ENCODE data around the gene CUL7. TPM values are rescaled to one million over a fixed set of nuclear protein-coding genes. Genes with fewer than 3 reads are reported as not detected.

Gene CUL7
- total RNA-seq, 4 donors from 2014 or later: 20.7 to 39.6 (median 28.6) TPM

DNA sequence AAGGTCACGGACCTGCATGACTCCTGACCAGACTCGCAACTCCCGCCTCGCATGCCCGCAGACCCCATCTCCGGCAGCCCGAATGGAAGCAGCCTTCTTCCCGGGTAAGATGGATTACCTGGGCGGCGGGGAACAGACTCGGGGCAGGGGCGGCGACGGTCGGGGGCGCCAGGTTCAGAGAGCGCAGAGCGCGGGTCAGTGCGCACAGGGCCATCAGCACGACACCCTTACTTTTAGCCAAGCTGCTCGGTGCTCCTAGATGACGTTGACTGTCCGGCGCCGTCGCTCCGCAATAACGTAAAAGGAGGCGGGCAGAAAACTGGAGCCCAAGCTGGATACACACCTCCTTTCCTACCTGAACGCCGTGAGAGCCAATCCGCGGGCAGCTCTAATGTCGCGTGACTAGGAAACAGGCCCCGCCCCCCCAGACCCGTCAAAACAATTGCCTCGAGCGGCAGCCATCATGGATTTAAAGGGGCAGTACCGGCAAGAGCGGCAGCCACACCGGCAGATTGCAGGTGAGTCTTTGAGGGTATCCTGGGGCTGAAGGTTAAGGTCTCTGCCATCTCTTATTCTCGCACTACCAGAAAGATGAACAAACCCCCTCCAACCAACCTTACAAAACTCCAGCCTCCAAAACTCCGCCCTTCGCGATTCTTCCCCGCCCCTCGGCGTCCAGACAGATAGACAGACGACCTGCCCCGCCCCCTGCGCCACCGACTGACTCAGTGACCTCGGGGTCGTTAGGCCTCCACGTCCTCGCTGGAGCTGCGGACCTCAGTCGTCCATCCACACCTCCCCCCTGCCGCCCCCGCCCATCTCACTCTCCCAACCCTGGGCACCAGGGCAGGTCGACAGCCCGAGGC lies 5.8 kb upstream of the CUL7 start, which contains the start of the genes KLC4 and MRPL2:
TSS of gene KLC4 (plus strand) at position 464 of the 866 bp plus-strand sequence. CDS start 1,705 bp downstream, outside the sequence.
TSS of gene MRPL2 (minus strand) at position 267 of the 866 bp plus-strand sequence. CDS start at position 214, 53 bp downstream.
- intact Hi-C loops (cut with DNase I): loop anchor here (5.0 kb wide), 1 partner anchor 88 kb away; no protein-coding TSS in a partner anchor
- 1% methylated on average over 44 to 52 of the region's 64 CpGs for WGBS, 2 donors
- Histone ChIP-seq H3K27ac (peak within 1 kb of the TSS; percentile 77 to 91 (median 87)), H3K4me1 (peaks cover 17 to 28% of the 10 kb centered on the region in 2 donors), H3K4me3 (replicated peaks in 1 of 3) (peak within 1 kb of the TSS; percentile 93 to 95 (median 94)), H3K9me3 (no peaks in the 10 kb centered on the region), H3K36me3 (peaks cover 13 to 20% of the 10 kb centered on the region in 2 donors), H3K27me3 (no peaks in the 10 kb centered on the region)
- DNase-seq: peak; percentile 98 to 99
- TF ChIP-seq POLR2A (IDR thresholded peaks at IDR 0.05) (peak in 1 of 2 donors; percentile 73), CTCF (IDR thresholded peaks at IDR 0.05) (no peak)

DNA sequence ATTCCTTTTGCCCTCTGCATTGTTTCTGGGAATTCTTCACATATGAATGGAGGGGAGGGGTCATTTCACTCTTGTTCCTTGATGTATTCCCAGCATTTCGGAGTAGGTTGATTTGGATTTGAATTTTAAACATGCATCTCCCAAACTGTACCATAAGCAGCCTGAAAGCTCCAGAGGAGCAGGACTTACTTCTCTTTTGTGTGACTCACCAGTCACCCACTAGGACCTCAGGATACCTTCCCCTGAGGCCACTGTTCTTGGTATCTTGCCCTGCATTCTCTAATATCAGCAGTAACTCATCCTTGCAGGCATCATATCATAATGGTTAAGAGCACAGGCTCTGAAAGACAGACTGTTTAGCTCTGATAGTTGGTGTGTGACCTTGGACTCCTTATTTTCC lies 4.9 kb upstream of the CUL7 start:
- intact Hi-C loops (cut with DNase I): no loop called here
- 63 to 74% methylated on average over 1 of the region's 1 CpG for WGBS, 2 donors
- peaks cover 21 to 33% of the 10 kb centered on the region in 2 donors for H3K4me1 ChIP-seq
- DNase-seq: no peak
- peak overlapping the region; percentile 93 to 95 (median 94) for H3K4me3 ChIP-seq (replicated peaks in 1 of 3)
- TF ChIP-seq POLR2A (IDR thresholded peaks at IDR 0.05) (no peak), CTCF (IDR thresholded peaks at IDR 0.05) (no peak)
- H3K9me3 ChIP-seq: no peaks in the 10 kb centered on the region
- no peak overlapping the region for H3K27ac ChIP-seq
- H3K36me3 ChIP-seq: peaks cover 13 to 20% of the 10 kb centered on the region in 2 donors
- no peaks in the 10 kb centered on the region for H3K27me3 ChIP-seq

DNA sequence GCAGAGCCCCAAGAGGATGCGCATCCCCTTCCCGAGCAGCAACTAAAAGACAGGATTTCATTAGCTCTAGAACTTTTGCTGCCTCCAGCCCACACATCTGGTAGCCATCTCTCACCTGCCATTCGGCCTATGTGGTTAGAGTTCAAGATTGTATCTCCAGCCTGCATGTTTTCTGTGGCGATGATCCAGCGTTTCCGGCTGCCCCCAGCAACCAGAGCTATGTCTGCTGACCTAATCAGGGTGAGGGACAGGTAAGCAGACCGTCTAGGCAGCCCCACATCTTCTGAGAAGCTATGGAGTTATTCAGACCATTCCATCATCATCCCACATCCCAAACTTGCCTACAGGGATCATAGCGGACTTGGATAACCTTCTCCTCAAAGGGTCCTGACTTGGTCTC lies 2.3 kb upstream of the CUL7 start:
- Histone ChIP-seq H3K4me3 (replicated peaks in 1 of 3) (no peak overlapping the region), H3K9me3 (no peaks in the 10 kb centered on the region), H3K4me1 (peaks cover 30 to 37% of the 10 kb centered on the region in 2 donors), H3K36me3 (peaks cover 13 to 17% of the 10 kb centered on the region in 2 donors), H3K27me3 (no peaks in the 10 kb centered on the region), H3K27ac (no peak overlapping the region)
- no peak for DNase-seq
- TF ChIP-seq POLR2A (IDR thresholded peaks at IDR 0.05) (no peak), CTCF (IDR thresholded peaks at IDR 0.05) (no peak)
- 90 to 96% methylated on average over 8 of the region's 8 CpGs for WGBS, 2 donors
- intact Hi-C loops (cut with DNase I): no loop called here

DNA sequence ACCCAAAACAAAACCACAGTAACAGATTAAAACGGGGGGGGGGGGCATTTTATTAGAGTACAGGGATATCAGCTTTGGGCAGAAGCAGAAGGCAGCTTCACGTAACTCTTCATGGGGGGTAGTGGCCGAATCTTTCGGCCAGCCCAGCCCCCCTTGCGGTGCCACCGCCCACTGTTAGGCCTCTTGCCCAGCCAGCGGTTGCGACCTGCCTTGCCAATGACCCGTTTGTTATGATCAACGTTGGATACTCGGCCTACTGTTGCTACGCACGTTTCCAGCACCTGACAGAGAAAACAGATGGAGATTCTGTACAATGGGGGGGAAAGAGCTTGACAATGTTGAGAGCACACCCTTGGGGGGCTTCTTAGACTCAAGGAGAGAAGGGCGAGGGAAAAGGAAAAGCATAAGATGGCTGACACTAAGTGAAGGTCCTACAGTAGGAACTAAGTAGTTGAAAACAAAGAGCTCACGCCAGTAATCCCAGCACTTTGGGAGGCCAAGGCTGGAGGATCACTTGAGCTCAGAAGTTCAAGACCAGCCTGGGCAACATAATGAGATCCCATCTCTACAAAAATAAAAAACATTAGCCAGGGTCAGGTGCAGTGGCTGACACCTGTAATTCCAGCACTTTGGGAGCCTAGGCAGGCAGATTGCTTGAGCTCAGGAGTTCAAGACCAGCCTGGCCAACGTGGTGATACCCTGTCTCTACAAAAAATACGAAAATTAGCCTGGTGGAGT lies 724 bp upstream of the CUL7 start:
- Histone ChIP-seq H3K27me3 (no peaks in the 10 kb centered on the region), H3K9me3 (no peaks in the 10 kb centered on the region), H3K27ac (peak overlapping the region; percentile 86 to 91 (median 86)), H3K4me1 (peaks cover 21 to 28% of the 10 kb centered on the region in 2 donors), H3K4me3 (replicated peaks in 1 of 3) (peak overlapping the region in 2 of 3 donors; percentile 8 to 61), H3K36me3 (peaks cover 15 to 17% of the 10 kb centered on the region in 2 donors)
- intact Hi-C loops (cut with DNase I): loop anchor here (5.0 kb wide), 1 partner anchor 37 kb away; no protein-coding TSS in a partner anchor
- WGBS, 2 donors: 68 to 71% methylated on average over 17 of the region's 17 CpGs
- peak; percentile 15 to 20 for DNase-seq
- TF ChIP-seq CTCF (IDR thresholded peaks at IDR 0.05) (no peak), POLR2A (IDR thresholded peaks at IDR 0.05) (no peak)

Measured in thyroid gland (tissue), 4 donors.